Astrocyte (in vitro differentiated cells and primary cell): Measurements from ENCODE around the gene TGFBI. TPM values are rescaled to one million over a fixed set of nuclear protein-coding genes. Genes with fewer than 3 reads are reported as not detected.

Source experiments
- DNase-seq: peaks from one replicate; pipeline ENCODE4 v3.0.0-alpha.2; 2010; ENCODE audit warnings: low read depth
- FAIRE-seq: peaks from 2 replicates; lab custom pipeline; 2011; peaks lifted over from hg19 to GRCh38; lab: Jason Lieb, UNC
- H2AFZ ChIP-seq: 2 replicates; pipeline ENCODE4 v1.6.0; 2012; ENCODE audit warnings: low read depth, low read length, inconsistent platforms
- H3K27ac ChIP-seq: 2 replicates; pipeline ENCODE4 v1.5.1; 2011; ENCODE audit warnings: low read depth, low read length, inconsistent platforms
- H3K27me3 ChIP-seq: 2 replicates; pipeline ENCODE4 v1.6.0; 2011; ENCODE audit warnings: low read length, inconsistent platforms; ENCODE audit not compliant: insufficient read depth
- H3K36me3 ChIP-seq: 2 replicates; pipeline ENCODE4 v1.5.1; 2011; ENCODE audit warnings: low read length, inconsistent platforms; ENCODE audit not compliant: insufficient read depth
- H3K4me1 ChIP-seq: 2 replicates; pipeline ENCODE4 v1.5.1; 2011; ENCODE audit warnings: low read length, inconsistent platforms; ENCODE audit not compliant: insufficient read depth
- H3K4me2 ChIP-seq: 2 replicates; pipeline ENCODE4 v1.6.0; 2012; ENCODE audit warnings: low read length, inconsistent platforms
- H3K4me3 ChIP-seq: 2 replicates; pipeline ENCODE4 v1.5.1; 2011; ENCODE audit warnings: low read depth, mild to moderate bottlenecking, low read length, inconsistent platforms; ENCODE audit not compliant: insufficient read depth
- H3K79me2 ChIP-seq: 2 replicates; pipeline ENCODE4 v1.6.0; 2012; ENCODE audit warnings: mild to moderate bottlenecking, low read length, inconsistent platforms; ENCODE audit not compliant: insufficient read depth
- H3K9ac ChIP-seq: 2 replicates; pipeline ENCODE4 v1.6.0; 2012; ENCODE audit warnings: mild to moderate bottlenecking, low read length, inconsistent platforms
- H3K9me3 ChIP-seq: 2 replicates; pipeline ENCODE4 v1.5.1; 2012; ENCODE audit warnings: low read depth, mild to moderate bottlenecking, low read length, inconsistent platforms; ENCODE audit not compliant: insufficient read depth
- H4K20me1 ChIP-seq: 2 replicates; pipeline ENCODE4 v1.6.0; 2012; ENCODE audit warnings: low read length, inconsistent platforms; ENCODE audit not compliant: insufficient read depth
- H3K27ac Mint-ChIP-seq: one replicate; pipeline ENCODE4 v1.8.0; 2021; ENCODE audit warnings: mild to moderate bottlenecking, mixed read lengths; ENCODE audit not compliant: unreplicated experiment
- H3K27me3 Mint-ChIP-seq: one replicate; pipeline ENCODE4 v1.8.0; 2021; ENCODE audit warnings: low read depth, mixed read lengths; ENCODE audit not compliant: unreplicated experiment
- H3K36me3 Mint-ChIP-seq: one replicate; pipeline ENCODE4 v1.8.0; 2021; ENCODE audit warnings: low read depth, mixed read lengths; ENCODE audit not compliant: unreplicated experiment
- H3K4me1 Mint-ChIP-seq: one replicate; pipeline ENCODE4 v1.8.0; 2021; ENCODE audit warnings: low read depth, mixed read lengths; ENCODE audit not compliant: unreplicated experiment
- H3K4me3 Mint-ChIP-seq: one replicate; pipeline ENCODE4 v1.8.0; 2021; ENCODE audit warnings: mild to moderate bottlenecking, moderate library complexity, mixed read lengths; ENCODE audit not compliant: unreplicated experiment
- H3K9me3 Mint-ChIP-seq: one replicate; pipeline ENCODE4 v1.8.0; 2021; ENCODE audit warnings: mild to moderate bottlenecking, mixed read lengths; ENCODE audit not compliant: unreplicated experiment
- EZH2 ChIP-seq: IDR thresholded peaks from 2 replicates; pipeline ENCODE4 v1.6.1; 2012; ENCODE audit warnings: mild to moderate bottlenecking, low read length, inconsistent platforms; ENCODE audit not compliant: insufficient read depth
- total RNA-seq: library from RNA; stranded (reverse); gene quantifications from 2 replicates; pipeline ENCODE4 v1.2.1, GENCODE V29; 2021
- TF ChIP-seq, protein P1 (sequence below): IDR thresholded peaks from 2 replicates; pipeline ENCODE4 v1.5.1; 2011; ENCODE audit warnings: low read depth, mild to moderate bottlenecking, inconsistent platforms, low read length, moderate library complexity; ENCODE audit not compliant: insufficient read depth

TGFBI gene
- total RNA-seq, 1 donor from 2014 or later: 1,145 TPM

DNA sequence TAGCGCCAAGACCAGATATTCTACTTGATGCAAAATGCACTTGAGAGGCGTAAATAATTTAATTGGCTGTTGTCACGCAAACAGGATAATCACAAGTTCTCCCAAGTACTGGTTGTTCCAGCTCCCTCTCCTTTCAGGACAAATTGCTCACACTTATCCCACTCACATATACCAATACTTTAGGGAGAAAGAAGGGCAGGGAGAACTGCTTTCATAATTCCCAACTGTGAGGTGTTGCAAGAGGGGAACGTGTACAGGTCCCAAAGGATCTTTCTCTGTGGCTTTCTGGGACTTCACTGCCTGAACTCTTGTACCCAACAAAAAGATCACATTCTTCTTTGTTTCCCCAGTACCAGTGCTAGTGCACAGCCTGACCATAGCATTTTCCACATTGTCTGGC, 21.5 kb upstream of the TGFBI start:
- no peaks in the 10 kb centered on the region for H3K27me3 ChIP-seq
- peaks cover 45% of the 10 kb centered on the region for H3K4me1 ChIP-seq
- Mint-ChIP-seq H3K27ac (peak overlapping the region; percentile 92), H3K36me3 (no peaks in the 10 kb centered on the region), H3K27me3 (no peaks in the 10 kb centered on the region), H3K4me3 (no peak overlapping the region), H3K4me1 (peaks cover 52% of the 10 kb centered on the region), H3K9me3 (peaks cover 4% of the 10 kb centered on the region)
- FAIRE-seq (no peak), DNase-seq (no peak)
- no peaks in the 10 kb centered on the region for H3K36me3 ChIP-seq
- H3K79me2 ChIP-seq: no peaks in the 10 kb centered on the region
- no peak overlapping the region for H3K4me3 ChIP-seq
- H4K20me1 ChIP-seq: no peaks in the 10 kb centered on the region
- H3K27ac ChIP-seq: peak overlapping the region; percentile 98
- H2AFZ ChIP-seq: no peak overlapping the region
- H3K9ac ChIP-seq: peak overlapping the region; percentile 87
- no peaks in the 10 kb centered on the region for H3K9me3 ChIP-seq
- no peak overlapping the region for H3K4me2 ChIP-seq
- TF ChIP-seq, protein P1, sequence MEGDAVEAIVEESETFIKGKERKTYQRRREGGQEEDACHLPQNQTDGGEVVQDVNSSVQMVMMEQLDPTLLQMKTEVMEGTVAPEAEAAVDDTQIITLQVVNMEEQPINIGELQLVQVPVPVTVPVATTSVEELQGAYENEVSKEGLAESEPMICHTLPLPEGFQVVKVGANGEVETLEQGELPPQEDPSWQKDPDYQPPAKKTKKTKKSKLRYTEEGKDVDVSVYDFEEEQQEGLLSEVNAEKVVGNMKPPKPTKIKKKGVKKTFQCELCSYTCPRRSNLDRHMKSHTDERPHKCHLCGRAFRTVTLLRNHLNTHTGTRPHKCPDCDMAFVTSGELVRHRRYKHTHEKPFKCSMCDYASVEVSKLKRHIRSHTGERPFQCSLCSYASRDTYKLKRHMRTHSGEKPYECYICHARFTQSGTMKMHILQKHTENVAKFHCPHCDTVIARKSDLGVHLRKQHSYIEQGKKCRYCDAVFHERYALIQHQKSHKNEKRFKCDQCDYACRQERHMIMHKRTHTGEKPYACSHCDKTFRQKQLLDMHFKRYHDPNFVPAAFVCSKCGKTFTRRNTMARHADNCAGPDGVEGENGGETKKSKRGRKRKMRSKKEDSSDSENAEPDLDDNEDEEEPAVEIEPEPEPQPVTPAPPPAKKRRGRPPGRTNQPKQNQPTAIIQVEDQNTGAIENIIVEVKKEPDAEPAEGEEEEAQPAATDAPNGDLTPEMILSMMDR: no peak
- no peak for TF ChIP-seq EZH2

DNA sequence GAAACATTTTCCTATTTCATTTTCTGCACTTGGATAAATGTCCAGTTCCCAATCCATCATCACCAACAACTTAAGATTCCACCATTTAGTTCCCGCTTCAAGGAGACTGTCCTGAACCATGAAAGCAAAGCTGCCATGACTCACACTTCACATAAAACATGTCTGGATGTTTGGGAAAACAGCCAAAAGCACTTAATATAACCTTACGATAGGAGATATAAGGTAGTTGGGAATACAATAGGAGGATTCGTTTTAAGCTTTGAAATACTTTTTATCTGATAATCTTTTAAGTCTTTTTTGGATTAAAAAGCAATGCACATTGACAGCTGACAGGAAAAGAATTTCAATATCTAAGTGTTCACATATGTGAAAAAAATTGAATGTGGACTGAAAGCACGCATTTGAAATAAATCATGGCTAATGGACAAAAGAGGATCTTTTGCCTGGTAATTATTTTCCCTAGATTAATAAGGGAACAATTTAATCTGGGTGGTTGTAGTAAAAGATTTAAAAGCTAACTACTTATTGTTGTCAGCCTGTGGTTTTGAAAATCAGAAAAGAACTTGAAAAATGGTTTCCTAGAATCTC, 17.3 kb upstream of the TGFBI start:
- H3K9me3 ChIP-seq: no peaks in the 10 kb centered on the region
- H3K9me3 Mint-ChIP-seq: peaks cover 4% of the 10 kb centered on the region
- no peaks in the 10 kb centered on the region for H3K36me3 Mint-ChIP-seq
- H3K79me2 ChIP-seq: no peaks in the 10 kb centered on the region
- H3K4me3 Mint-ChIP-seq: no peak overlapping the region
- H3K27ac ChIP-seq: peak overlapping the region; percentile 99
- H4K20me1 ChIP-seq: no peaks in the 10 kb centered on the region
- H3K4me1 ChIP-seq: peaks cover 57% of the 10 kb centered on the region
- H2AFZ ChIP-seq: no peak overlapping the region
- TF ChIP-seq EZH2: no peak
- TF ChIP-seq, protein P1: no peak
- FAIRE-seq (peak; percentile 77), DNase-seq (peak; percentile 93)
- H3K27me3 Mint-ChIP-seq: no peaks in the 10 kb centered on the region
- peak overlapping the region; percentile 65 for H3K27ac Mint-ChIP-seq
- no peaks in the 10 kb centered on the region for H3K27me3 ChIP-seq
- H3K4me3 ChIP-seq: no peak overlapping the region
- peak overlapping the region; percentile 34 for H3K9ac ChIP-seq
- H3K4me2 ChIP-seq: peak overlapping the region; percentile 33
- H3K36me3 ChIP-seq: no peaks in the 10 kb centered on the region
- peaks cover 62% of the 10 kb centered on the region for H3K4me1 Mint-ChIP-seq
